Measurements from ENCODE around the gene EXOC4. TPM values are rescaled to one million over a fixed set of nuclear protein-coding genes. Genes with fewer than 3 reads are reported as not detected.

EXOC4 gene
- total and polyA plus RNA-seq, 2 donors (not counting 3 experiments of a cell fraction or from before 2014, with no cell fraction given): 20.3 to 73.1 TPM

- intact Hi-C loops (cut with micrococcal nuclease) (no loop called here), dilution Hi-C loops (cut with MboI; ENCODE audit: extremely low pct_ligation_motif_present, low sequenced_read_pairs) (no loop called here)
- FAIRE-seq (no peak), DNase-seq (ENCODE audit: low read depth, low spot score) (no peak)
- Histone ChIP-seq H3K9ac (replicated peaks; ENCODE audit: extremely low read depth, insufficient read depth, low read length) (no peak overlapping the region), H3K27me3 (ENCODE audit: control insufficient read depth in 2 of 2, insufficient read depth in 2 of 2, low read length in 2 of 2) (no peaks in the 10 kb centered on the region), H3K79me2 (ENCODE audit: control insufficient read depth, insufficient read depth, low read length) (no peaks in the 10 kb centered on the region), H2AFZ (ENCODE audit: low read depth, low read length) (no peak overlapping the region), H3K27ac (ENCODE audit: insufficient read depth, low read depth, low read length) (no peak overlapping the region), H3K4me2 (ENCODE audit: insufficient read depth, low read length) (no peak overlapping the region), H3K9me3 (replicated peaks; ENCODE audit: control insufficient read depth, insufficient read depth, low read length) (no peaks in the 10 kb centered on the region), H3K36me3 (ENCODE audit: control insufficient read depth in 2 of 2, extremely low read depth in 1 of 2, insufficient read depth in 2 of 2, low read length in 2 of 2) (no peaks in the 10 kb centered on the region), H3K9me1 (replicated peaks; ENCODE audit: control insufficient read depth, extremely low read depth, insufficient read depth, low read length) (no peaks in the 10 kb centered on the region), H3K4me3 (replicated peaks in 1 of 3; ENCODE audit: insufficient read depth in 1 of 3, low read depth in 1 of 3, low read length in 3 of 3) (no peak overlapping the region), H4K20me1 (replicated peaks; ENCODE audit: control insufficient read depth, extremely low read depth, insufficient read depth, low read length) (no peaks in the 10 kb centered on the region), H3K4me1 (ENCODE audit: control insufficient read depth, extremely low read depth, insufficient read depth, low read length) (no peaks in the 10 kb centered on the region)
- no peak for TF ChIP-seq JUN (IDR thresholded peaks at IDR 0.05; ENCODE audit: borderline replicate concordance, insufficient read depth, insufficient read length, low read depth)
- POLR2A ChIA-PET: no interaction called here
- no TSS peak for BruUV-seq (replicated peaks)
- CTCF ChIA-PET: interaction anchor here (1.0 kb wide), 1 partner anchor 10 kb away, joined by 3 read pairs; no protein-coding TSS in a partner anchor
Measured at GRCh38 chr7:133669061-133669455, 416.2 kb downstream of the EXOC4 start.

GRCh38 chr7:133670250-133670649 is 417.4 kb downstream of the EXOC4 start:
- H3K9me1 ChIP-seq (replicated peaks; ENCODE audit: control insufficient read depth, extremely low read depth, insufficient read depth, low read length): no peaks in the 10 kb centered on the region
- no peak overlapping the region for H3K9ac ChIP-seq (replicated peaks; ENCODE audit: extremely low read depth, insufficient read depth, low read length)
- FAIRE-seq (no peak), DNase-seq (ENCODE audit: low read depth, low spot score) (no peak)
- no TSS peak for BruUV-seq (replicated peaks)
- no peak overlapping the region for H3K4me3 ChIP-seq (replicated peaks in 1 of 3; ENCODE audit: insufficient read depth in 1 of 3, low read depth in 1 of 3, low read length in 3 of 3)
- CTCF ChIA-PET: interaction anchor here (1.0 kb wide), 1 partner anchor 9 kb away, joined by 3 read pairs; no protein-coding TSS in a partner anchor
- intact Hi-C loops (cut with micrococcal nuclease) (no loop called here), dilution Hi-C loops (cut with MboI; ENCODE audit: extremely low pct_ligation_motif_present, low sequenced_read_pairs) (no loop called here)
- H3K36me3 ChIP-seq (ENCODE audit: control insufficient read depth in 2 of 2, extremely low read depth in 1 of 2, insufficient read depth in 2 of 2, low read length in 2 of 2): no peaks in the 10 kb centered on the region
- no peaks in the 10 kb centered on the region for H3K9me3 ChIP-seq (replicated peaks; ENCODE audit: control insufficient read depth, insufficient read depth, low read length)
- POLR2A ChIA-PET: no interaction called here
- no peak overlapping the region for H3K27ac ChIP-seq (ENCODE audit: insufficient read depth, low read depth, low read length)
- no peaks in the 10 kb centered on the region for H3K79me2 ChIP-seq (ENCODE audit: control insufficient read depth, insufficient read depth, low read length)
- no peaks in the 10 kb centered on the region for H3K4me1 ChIP-seq (ENCODE audit: control insufficient read depth, extremely low read depth, insufficient read depth, low read length)
- H4K20me1 ChIP-seq (replicated peaks; ENCODE audit: control insufficient read depth, extremely low read depth, insufficient read depth, low read length): no peaks in the 10 kb centered on the region
- no peak overlapping the region for H3K4me2 ChIP-seq (ENCODE audit: insufficient read depth, low read length)
- TF ChIP-seq CTCF (IDR thresholded peaks at IDR 0.05; ENCODE audit: extremely low read depth in 1 of 2, insufficient read depth in 1 of 2, low read depth in 1 of 2, low read length in 2 of 2) (no peak), GATA2 (IDR thresholded peaks at IDR 0.05; ENCODE audit: insufficient read depth, insufficient read length, low read depth, low read length) (no peak)
- no peaks in the 10 kb centered on the region for H3K27me3 ChIP-seq (ENCODE audit: control insufficient read depth in 2 of 2, insufficient read depth in 2 of 2, low read length in 2 of 2)
- no peak overlapping the region for H2AFZ ChIP-seq (ENCODE audit: low read depth, low read length)
